HEK293 (cell line): Measurements from ENCODE around the gene BACH1.

Source experiments
- CTCF ChIA-PET: fragments of 350-600 bp; formaldehyde crosslinking; extraction: SDS; loops from one replicate; lab custom pipeline; 2021; ENCODE audit warnings: antibody characterized with exemption; lab: Yijun Ruan, JAX
- POLR2A ChIA-PET: fragments of 300-600 bp; formaldehyde crosslinking; extraction: SDS; loops from one replicate; lab custom pipeline; 2020; ENCODE audit warnings: antibody characterized with exemption, inconsistent platforms; lab: Yijun Ruan, JAX
- H3K27ac ChIP-seq: fragments of 200-500 bp; sonication (Bioruptor generic); 2 replicates; pipeline ENCODE4 v1.5.1; 2014; ENCODE audit warnings: low read depth, low read length, control low read depth, inconsistent platforms; ENCODE audit errors: extremely low read depth
- H3K36me3 ChIP-seq, 2 experiments: fragments of 200-500 bp in 1 of 2; sonication (Bioruptor generic) in 1 of 2; 1 replicate in 1 of 2; 2 replicates in 1 of 2; pipeline ENCODE4 v1.5.1; 2014 to 2017; ENCODE audit warnings: inconsistent platforms in 2 of 2, low read length in 2 of 2; ENCODE audit not compliant: control insufficient read depth in 2 of 2, insufficient read depth in 1 of 2
- H3K4me1 ChIP-seq: fragments of 200-500 bp; sonication (Bioruptor generic); 2 replicates; pipeline ENCODE4 v1.5.1; 2014; ENCODE audit warnings: mild to moderate bottlenecking, low read length, inconsistent platforms; ENCODE audit not compliant: control insufficient read depth, insufficient read depth
- H3K4me3 ChIP-seq: 2 replicates; pipeline ENCODE4 v1.5.1; 2011; ENCODE audit warnings: low read depth, mild to moderate bottlenecking, control low read depth, low read length, moderate library complexity
- H3K9me3 ChIP-seq: fragments of 200-500 bp; sonication (Bioruptor generic); 2 replicates; pipeline ENCODE4 v1.5.1; 2014; ENCODE audit warnings: low read depth, low read length, inconsistent platforms; ENCODE audit not compliant: control insufficient read depth, insufficient read depth
- BCL11B ChIP-seq: fragments of 450-650 bp; formaldehyde crosslinking; IDR thresholded peaks from 2 replicates; pipeline ENCODE4 v1.5.1; 2016; ENCODE audit warnings: low read depth, missing biosample characterization, missing genetic modification characterization
- GLIS1 ChIP-seq: fragments of 450-650 bp; formaldehyde crosslinking; IDR thresholded peaks from 2 replicates; pipeline ENCODE4 v1.5.1; 2016; ENCODE audit warnings: missing biosample characterization, missing genetic modification characterization
- KLF8 ChIP-seq: fragments of 450-650 bp; formaldehyde crosslinking; IDR thresholded peaks from 2 replicates; pipeline ENCODE4 v1.5.1; 2016; ENCODE audit warnings: missing biosample characterization, missing genetic modification characterization
- PATZ1 ChIP-seq: fragments of 450-650 bp; formaldehyde crosslinking; IDR thresholded peaks from 2 replicates; pipeline ENCODE4 v1.5.1; 2016; ENCODE audit warnings: missing biosample characterization, missing genetic modification characterization
- PBX3 ChIP-seq: sonication (generic); formaldehyde crosslinking; IDR thresholded peaks from 2 replicates; pipeline ENCODE4 v1.8.1; 2022; ENCODE audit warnings: mild to moderate bottlenecking, moderate library complexity, missing genetic modification reagents
- SP7 ChIP-seq: fragments of 450-650 bp; formaldehyde crosslinking; IDR thresholded peaks from 2 replicates; pipeline ENCODE4 v1.5.1; 2016; ENCODE audit warnings: missing biosample characterization, missing genetic modification characterization
- TCF7L2 ChIP-seq: IDR thresholded peaks from 2 replicates; pipeline ENCODE4 v1.6.1; 2011; ENCODE audit warnings: low read depth, mild to moderate bottlenecking, inconsistent platforms, low read length, moderate library complexity, borderline replicate concordance
- ZFP3 ChIP-seq: fragments of 450-650 bp; formaldehyde crosslinking; IDR thresholded peaks from 2 replicates; pipeline ENCODE4 v1.5.1; 2016; ENCODE audit warnings: low read depth, missing biosample characterization, missing genetic modification characterization
- ZFP69B ChIP-seq: fragments of 450-650 bp; formaldehyde crosslinking; IDR thresholded peaks from 2 replicates; pipeline ENCODE4 v1.5.1; 2016; ENCODE audit warnings: missing biosample characterization, missing genetic modification characterization
- ZNF184 ChIP-seq: fragments of 450-650 bp; IDR thresholded peaks from 2 replicates; pipeline ENCODE4 v1.5.1; 2018; ENCODE audit warnings: missing biosample characterization, mild to moderate bottlenecking, missing genetic modification characterization
- ZNF221 ChIP-seq: fragments of 450-650 bp; formaldehyde crosslinking; IDR thresholded peaks from 2 replicates; pipeline ENCODE4 v1.5.1; 2017; ENCODE audit warnings: missing biosample characterization, missing genetic modification characterization, borderline replicate concordance
- ZNF239 ChIP-seq: fragments of 450-650 bp; formaldehyde crosslinking; IDR thresholded peaks from 2 replicates; pipeline ENCODE4 v1.5.1; 2016; ENCODE audit warnings: missing biosample characterization, missing genetic modification characterization
- ZNF266 ChIP-seq: fragments of 450-650 bp; formaldehyde crosslinking; IDR thresholded peaks from 2 replicates; pipeline ENCODE4 v1.5.1; 2016; ENCODE audit warnings: missing biosample characterization, missing genetic modification characterization, low read depth
- ZNF274 ChIP-seq, 2 experiments: fragments of 200-500 bp in 1 of 2; fragments of 450-650 bp in 1 of 2; sonication (Bioruptor generic) in 1 of 2; formaldehyde crosslinking in 1 of 2; IDR thresholded peaks; 2 replicates each; pipeline versions ENCODE4 v1.5.1 to v1.6.1; 2014 to 2016; ENCODE audit warnings: borderline replicate concordance in 1 of 2, inconsistent platforms in 1 of 2, low read length in 1 of 2, missing biosample characterization in 1 of 2, missing genetic modification characterization in 1 of 2
- ZNF341 ChIP-seq: fragments of 450-650 bp; formaldehyde crosslinking; IDR thresholded peaks from 2 replicates; pipeline ENCODE4; 2016; ENCODE audit warnings: low read depth, missing biosample characterization, missing genetic modification characterization
- ZNF350 ChIP-seq: fragments of 450-650 bp; formaldehyde crosslinking; IDR thresholded peaks from 2 replicates; pipeline ENCODE4 v1.5.0; 2017; ENCODE audit warnings: missing biosample characterization, mild to moderate bottlenecking, missing genetic modification characterization
- ZNF501 ChIP-seq: fragments of 450-650 bp; formaldehyde crosslinking; IDR thresholded peaks from 2 replicates; pipeline ENCODE4 v1.5.1; 2016; ENCODE audit warnings: missing biosample characterization, missing genetic modification characterization
- ZNF514 ChIP-seq: fragments of 450-650 bp; formaldehyde crosslinking; IDR thresholded peaks from 2 replicates; pipeline ENCODE4 v1.5.1; 2016; ENCODE audit warnings: missing biosample characterization, missing genetic modification characterization
- ZNF549 ChIP-seq: fragments of 450-650 bp; IDR thresholded peaks from 2 replicates; pipeline ENCODE4 v1.5.1; 2018; ENCODE audit warnings: missing biosample characterization, missing genetic modification characterization, mild to moderate bottlenecking, inconsistent platforms, moderate library complexity
- ZNF560 ChIP-seq: fragments of 450-650 bp; formaldehyde crosslinking; IDR thresholded peaks from 2 replicates; pipeline ENCODE4 v1.5.1; 2017; ENCODE audit warnings: missing biosample characterization, missing genetic modification characterization, borderline replicate concordance
- ZNF561 ChIP-seq: fragments of 450-650 bp; IDR thresholded peaks from 2 replicates; pipeline ENCODE4 v1.5.1; 2018; ENCODE audit warnings: missing biosample characterization, missing genetic modification characterization, borderline replicate concordance
- ZNF626 ChIP-seq: fragments of 450-650 bp; sonication (Bioruptor Pico); formaldehyde crosslinking; IDR thresholded peaks from 2 replicates; pipeline ENCODE4 v1.5.1; 2018; ENCODE audit warnings: missing biosample characterization, missing genetic modification characterization, inconsistent platforms
- ZNF76 ChIP-seq: fragments of 450-650 bp; formaldehyde crosslinking; IDR thresholded peaks from 2 replicates; pipeline ENCODE4; 2016; ENCODE audit warnings: low read depth, missing biosample characterization, missing genetic modification characterization, borderline replicate concordance
- ZNF843 ChIP-seq: fragments of 450-650 bp; formaldehyde crosslinking; IDR thresholded peaks from 2 replicates; pipeline ENCODE4 v1.5.1; 2016; ENCODE audit warnings: missing biosample characterization, missing genetic modification characterization
- ZSCAN5A ChIP-seq: fragments of 450-650 bp; formaldehyde crosslinking; IDR thresholded peaks from 2 replicates; pipeline ENCODE4 v1.5.1; 2016; ENCODE audit warnings: missing biosample characterization, missing genetic modification characterization
- ZXDB ChIP-seq: fragments of 450-650 bp; formaldehyde crosslinking; IDR thresholded peaks from 2 replicates; pipeline ENCODE4 v1.5.1; 2016; ENCODE audit warnings: missing biosample characterization, missing genetic modification characterization
- TF ChIP-seq, protein P1 (sequence below): fragments of 450-650 bp; formaldehyde crosslinking; IDR thresholded peaks from 2 replicates; pipeline ENCODE4 v1.5.1; 2016; ENCODE audit warnings: missing biosample characterization, missing genetic modification characterization
- TF ChIP-seq, protein P2 (sequence below): fragments of 450-650 bp; formaldehyde crosslinking; IDR thresholded peaks from 2 replicates; pipeline ENCODE4 v1.5.1; 2017; ENCODE audit warnings: missing biosample characterization, mild to moderate bottlenecking, missing genetic modification characterization, moderate library complexity

Gene BACH1

GRCh38 chr21:29299916-29300806 lies 1.4 kb downstream of the BACH1 start:
- Histone ChIP-seq H3K4me1 (peaks cover 18% of the 10 kb centered on the region), H3K36me3 (no peaks in the 10 kb centered on the region), H3K27ac (peak overlapping the region; percentile 73; the same call in 1 of the 2 replicates), H3K4me3 (peak overlapping the region; percentile 54), H3K9me3 (no peaks in the 10 kb centered on the region)
- ChIA-PET CTCF (interaction anchor here (0.6 to 2.7 kb wide), 13 partner anchors 38 to 216 kb away, joined by 3 to 14 read pairs (median 3); no protein-coding TSS in a partner anchor), POLR2A (interaction anchor here (0.8 to 2.4 kb wide), 11 partner anchors 10 to 307 kb away, joined by 3 to 7 read pairs (median 4); partner anchors contain the start of genes CCT8 and LTN1)
- TF ChIP-seq ZNF843 (tag by site-specific recombination) (peak; percentile 58), ZNF76 (tag by site-specific recombination) (peak; percentile 43; the same call in 1 of the 2 replicates), KLF8 (peak; percentile 91), ZNF561 (tag by site-specific recombination) (no peak), ZNF239 (tag by site-specific recombination) (no peak), ZNF274 (IDR thresholded peaks at IDR 0.05; ENCODE audit: low read length) (no peak), ZNF274 (tag by site-specific recombination; IDR thresholded peaks at IDR 0.05; ENCODE audit: borderline replicate concordance) (no peak), ZNF341 (tag by site-specific recombination) (peak; percentile 79), ZNF501 (tag by site-specific recombination) (no peak; the same call in 1 of the 2 replicates), ZXDB (tag by site-specific recombination) (peak; percentile 87), ZNF514 (no peak), ZNF626 (no peak), TCF7L2 (no peak), ZFP69B (tag by site-specific recombination) (peak; percentile 72), PBX3 (CRISPR knock-in tag) (no peak), ZNF266 (tag by site-specific recombination) (no peak), ZNF549 (no peak), BCL11B (tag by site-specific recombination) (0 out of 2 replicates have a peak, but pooled peaks have one; percentile 47), ZNF350 (peak; percentile 51; the same call in 1 of the 2 replicates), SP7 (peak; percentile 99), ZFP3 (tag by site-specific recombination) (no peak), PATZ1 (tag by site-specific recombination) (peak; percentile 86), ZNF221 (tag by site-specific recombination) (no peak), ZNF560 (tag by site-specific recombination) (no peak), ZSCAN5A (tag by site-specific recombination) (peak; percentile 94), ZNF184 (tag by site-specific recombination) (peak; percentile 95), GLIS1 (tag by site-specific recombination) (peak; percentile 89)
- TF ChIP-seq, protein P1, sequence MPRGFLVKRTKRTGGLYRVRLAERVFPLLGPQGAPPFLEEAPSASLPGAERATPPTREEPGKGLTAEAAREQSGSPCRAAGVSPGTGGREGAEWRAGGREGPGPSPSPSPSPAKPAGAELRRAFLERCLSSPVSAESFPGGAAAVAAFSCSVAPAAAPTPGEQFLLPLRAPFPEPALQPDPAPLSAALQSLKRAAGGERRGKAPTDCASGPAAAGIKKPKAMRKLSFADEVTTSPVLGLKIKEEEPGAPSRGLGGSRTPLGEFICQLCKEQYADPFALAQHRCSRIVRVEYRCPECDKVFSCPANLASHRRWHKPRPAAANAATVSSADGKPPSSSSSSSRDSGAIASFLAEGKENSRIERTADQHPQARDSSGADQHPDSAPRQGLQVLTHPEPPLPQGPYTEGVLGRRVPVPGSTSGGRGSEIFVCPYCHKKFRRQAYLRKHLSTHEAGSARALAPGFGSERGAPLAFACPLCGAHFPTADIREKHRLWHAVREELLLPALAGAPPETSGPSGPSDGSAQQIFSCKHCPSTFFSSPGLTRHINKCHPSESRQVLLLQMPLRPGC (tag by site-specific recombination), result peak; percentile 99
- TF ChIP-seq, protein P2, sequence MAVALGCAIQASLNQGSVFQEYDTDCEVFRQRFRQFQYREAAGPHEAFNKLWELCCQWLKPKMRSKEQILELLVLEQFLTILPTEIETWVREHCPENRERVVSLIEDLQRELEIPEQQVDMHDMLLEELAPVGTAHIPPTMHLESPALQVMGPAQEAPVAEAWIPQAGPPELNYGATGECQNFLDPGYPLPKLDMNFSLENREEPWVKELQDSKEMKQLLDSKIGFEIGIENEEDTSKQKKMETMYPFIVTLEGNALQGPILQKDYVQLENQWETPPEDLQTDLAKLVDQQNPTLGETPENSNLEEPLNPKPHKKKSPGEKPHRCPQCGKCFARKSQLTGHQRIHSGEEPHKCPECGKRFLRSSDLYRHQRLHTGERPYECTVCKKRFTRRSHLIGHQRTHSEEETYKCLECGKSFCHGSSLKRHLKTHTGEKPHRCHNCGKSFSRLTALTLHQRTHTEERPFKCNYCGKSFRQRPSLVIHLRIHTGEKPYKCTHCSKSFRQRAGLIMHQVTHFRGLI, result peak; percentile 63; the same call in 1 of the 2 replicates
